Panc1 (cell line): ENCODE results near the gene PTGFRN. TPM values are rescaled to one million over a fixed set of nuclear protein-coding genes. Genes with fewer than 3 reads are reported as not detected.

Experiments
- ATAC-seq: fragments of 200-7000 bp; cut with Tn5 transposase; 2 replicates; pipeline ENCODE4 v1.9.1; 2020; ENCODE audit warnings: mild to moderate bottlenecking, moderate library complexity
- BruUV-seq: library from RNA; stranded (reverse); fragments of 400-500 nt; replicated peaks from 2 replicates; lab custom pipeline; 2021; lab: Mats Ljungman, UMichigan
- CTCF ChIA-PET: fragments of 300-600 bp; sonication (Branson Sonifier 250); formaldehyde crosslinking; loops from one replicate; lab custom pipeline; 2022; ENCODE audit warnings: antibody characterized with exemption; lab: Charles Lee
- POLR2A ChIA-PET: fragments of 300-600 bp; sonication (Branson Sonifier 250); formaldehyde crosslinking; loops from one replicate; lab custom pipeline; 2022; ENCODE audit warnings: antibody characterized with exemption; lab: Charles Lee
- DNase-seq: peaks from one replicate; pipeline ENCODE4 v3.0.0-alpha.2; 2010; ENCODE audit warnings: low read depth, low spot score
- H3K27ac ChIP-seq: 2 replicates; pipeline ENCODE4 v1.5.1; 2011; ENCODE audit warnings: mild to moderate bottlenecking, low read length, inconsistent platforms
- H3K27me3 ChIP-seq: fragments of 200-500 bp; sonication (Bioruptor generic); 2 replicates; pipeline ENCODE4 v1.6.0; 2014; ENCODE audit warnings: low read length, inconsistent platforms; ENCODE audit not compliant: control insufficient read depth, insufficient read depth
- H3K36me3 ChIP-seq: fragments of 200-500 bp; sonication (Bioruptor generic); 2 replicates; pipeline ENCODE4 v1.5.1; 2014; ENCODE audit warnings: inconsistent platforms, mild to moderate bottlenecking, low read length, moderate library complexity; ENCODE audit not compliant: control insufficient read depth, insufficient read depth
- H3K4me1 ChIP-seq: 2 replicates; pipeline ENCODE4 v1.5.1; 2011; ENCODE audit warnings: inconsistent platforms, mild to moderate bottlenecking, low read length, moderate library complexity; ENCODE audit not compliant: control insufficient read depth, insufficient read depth
- H3K4me3 ChIP-seq, 2 experiments: 2 replicates each; pipeline ENCODE4 v1.5.1; 2011 to 2012; ENCODE audit warnings: low read depth in 2 of 2, low read length in 2 of 2, mild to moderate bottlenecking in 2 of 2, inconsistent platforms in 1 of 2, moderate library complexity in 1 of 2
- H3K9me3 ChIP-seq: fragments of 200-500 bp; sonication (Bioruptor generic); 2 replicates; pipeline ENCODE4 v1.5.1; 2014; ENCODE audit warnings: low read depth, mild to moderate bottlenecking, inconsistent platforms, low read length, moderate library complexity; ENCODE audit not compliant: control insufficient read depth, insufficient read depth
- POLR2AphosphoS5 ChIP-seq: IDR thresholded peaks from 2 replicates; pipeline ENCODE4 v1.6.1; 2012; ENCODE audit warnings: mild to moderate bottlenecking, low read depth, low read length, moderate library complexity
- SIN3A ChIP-seq: IDR thresholded peaks from 2 replicates; pipeline ENCODE4 v1.6.1; 2012; ENCODE audit warnings: low read depth, mild to moderate bottlenecking, low read length, moderate library complexity, borderline replicate concordance; ENCODE audit not compliant: insufficient read depth
- TCF7L2 ChIP-seq: IDR thresholded peaks from 2 replicates; pipeline ENCODE4 v1.6.1; 2011; ENCODE audit warnings: mild to moderate bottlenecking, low read depth, low read length, inconsistent platforms
- in situ Hi-C: cut with HindIII; loops from 2 replicates; pipeline ENCODE4 v1.10.0; 2016; ENCODE audit warnings: low sequenced_read_pairs, low pct_unique_long_range_greater_than_20kb
- intact Hi-C: fragments of 100-400 bp; cut with micrococcal nuclease; formaldehyde crosslinking; loops from one replicate; pipeline ENCODE4 v1.10.0; 2022; ENCODE audit not compliant: unreplicated experiment
- total RNA-seq: library from RNA; stranded (reverse); gene quantifications from one replicate; pipeline ENCODE4 v1.2.1, GENCODE V29; 2021; ENCODE audit not compliant: unreplicated experiment
- TF ChIP-seq, protein P1 (sequence below), 2 experiments: IDR thresholded peaks; 2 replicates each; pipeline ENCODE4 v1.6.1; 2011 to 2012; ENCODE audit warnings: low read depth in 2 of 2, control low read depth in 1 of 2, low read length in 1 of 2, mild to moderate bottlenecking in 1 of 2, moderate library complexity in 1 of 2; ENCODE audit not compliant: insufficient read depth in 1 of 2
- TF ChIP-seq, protein P2 (sequence below): fragments of 450-650 bp; IDR thresholded peaks from 2 replicates; pipeline ENCODE4 v1.5.1; 2017; ENCODE audit warnings: mild to moderate bottlenecking

PTGFRN gene
- total RNA-seq, 1 experiment from 2014 or later = 5.2 TPM

DNA sequence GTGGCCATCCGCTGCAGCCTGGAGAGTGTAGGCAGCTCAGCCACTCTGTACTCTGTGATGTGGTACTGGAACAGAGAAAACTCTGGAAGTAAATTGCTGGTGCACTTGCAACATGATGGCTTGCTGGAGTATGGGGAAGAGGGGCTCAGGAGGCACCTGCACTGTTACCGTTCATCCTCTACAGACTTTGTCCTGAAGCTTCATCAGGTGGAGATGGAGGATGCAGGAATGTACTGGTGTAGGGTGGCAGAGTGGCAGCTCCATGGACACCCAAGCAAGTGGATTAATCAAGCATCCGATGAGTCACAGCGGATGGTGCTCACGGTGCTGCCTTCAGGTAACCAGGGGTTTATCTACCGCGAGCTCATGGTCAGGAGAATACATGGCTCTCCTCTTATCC is 115.9 kb downstream of the PTGFRN start:
- ChIA-PET CTCF (no interaction called here), POLR2A (no interaction called here)
- DNase-seq (no peak), ATAC-seq (no peak)
- H3K9me3 ChIP-seq = no peaks in the 10 kb centered on the region
- no TSS peak for BruUV-seq
- H3K4me1 ChIP-seq = no peaks in the 10 kb centered on the region
- no peaks in the 10 kb centered on the region for H3K36me3 ChIP-seq
- H3K27me3 ChIP-seq = no peaks in the 10 kb centered on the region
- in situ Hi-C loops = no loop called here
- intact Hi-C loops = no loop called here
- H3K27ac ChIP-seq = no peak overlapping the region
- TF ChIP-seq, protein P1, sequence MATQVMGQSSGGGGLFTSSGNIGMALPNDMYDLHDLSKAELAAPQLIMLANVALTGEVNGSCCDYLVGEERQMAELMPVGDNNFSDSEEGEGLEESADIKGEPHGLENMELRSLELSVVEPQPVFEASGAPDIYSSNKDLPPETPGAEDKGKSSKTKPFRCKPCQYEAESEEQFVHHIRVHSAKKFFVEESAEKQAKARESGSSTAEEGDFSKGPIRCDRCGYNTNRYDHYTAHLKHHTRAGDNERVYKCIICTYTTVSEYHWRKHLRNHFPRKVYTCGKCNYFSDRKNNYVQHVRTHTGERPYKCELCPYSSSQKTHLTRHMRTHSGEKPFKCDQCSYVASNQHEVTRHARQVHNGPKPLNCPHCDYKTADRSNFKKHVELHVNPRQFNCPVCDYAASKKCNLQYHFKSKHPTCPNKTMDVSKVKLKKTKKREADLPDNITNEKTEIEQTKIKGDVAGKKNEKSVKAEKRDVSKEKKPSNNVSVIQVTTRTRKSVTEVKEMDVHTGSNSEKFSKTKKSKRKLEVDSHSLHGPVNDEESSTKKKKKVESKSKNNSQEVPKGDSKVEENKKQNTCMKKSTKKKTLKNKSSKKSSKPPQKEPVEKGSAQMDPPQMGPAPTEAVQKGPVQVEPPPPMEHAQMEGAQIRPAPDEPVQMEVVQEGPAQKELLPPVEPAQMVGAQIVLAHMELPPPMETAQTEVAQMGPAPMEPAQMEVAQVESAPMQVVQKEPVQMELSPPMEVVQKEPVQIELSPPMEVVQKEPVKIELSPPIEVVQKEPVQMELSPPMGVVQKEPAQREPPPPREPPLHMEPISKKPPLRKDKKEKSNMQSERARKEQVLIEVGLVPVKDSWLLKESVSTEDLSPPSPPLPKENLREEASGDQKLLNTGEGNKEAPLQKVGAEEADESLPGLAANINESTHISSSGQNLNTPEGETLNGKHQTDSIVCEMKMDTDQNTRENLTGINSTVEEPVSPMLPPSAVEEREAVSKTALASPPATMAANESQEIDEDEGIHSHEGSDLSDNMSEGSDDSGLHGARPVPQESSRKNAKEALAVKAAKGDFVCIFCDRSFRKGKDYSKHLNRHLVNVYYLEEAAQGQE (IDR thresholded peaks at IDR 0.05; ENCODE audit: insufficient read depth in 1 of 2, low read depth in 2 of 2, low read length in 1 of 2) = no peak
- TF ChIP-seq SIN3A (no peak), POLR2AphosphoS5 (no peak), TCF7L2 (no peak)
- TF ChIP-seq, protein P2, sequence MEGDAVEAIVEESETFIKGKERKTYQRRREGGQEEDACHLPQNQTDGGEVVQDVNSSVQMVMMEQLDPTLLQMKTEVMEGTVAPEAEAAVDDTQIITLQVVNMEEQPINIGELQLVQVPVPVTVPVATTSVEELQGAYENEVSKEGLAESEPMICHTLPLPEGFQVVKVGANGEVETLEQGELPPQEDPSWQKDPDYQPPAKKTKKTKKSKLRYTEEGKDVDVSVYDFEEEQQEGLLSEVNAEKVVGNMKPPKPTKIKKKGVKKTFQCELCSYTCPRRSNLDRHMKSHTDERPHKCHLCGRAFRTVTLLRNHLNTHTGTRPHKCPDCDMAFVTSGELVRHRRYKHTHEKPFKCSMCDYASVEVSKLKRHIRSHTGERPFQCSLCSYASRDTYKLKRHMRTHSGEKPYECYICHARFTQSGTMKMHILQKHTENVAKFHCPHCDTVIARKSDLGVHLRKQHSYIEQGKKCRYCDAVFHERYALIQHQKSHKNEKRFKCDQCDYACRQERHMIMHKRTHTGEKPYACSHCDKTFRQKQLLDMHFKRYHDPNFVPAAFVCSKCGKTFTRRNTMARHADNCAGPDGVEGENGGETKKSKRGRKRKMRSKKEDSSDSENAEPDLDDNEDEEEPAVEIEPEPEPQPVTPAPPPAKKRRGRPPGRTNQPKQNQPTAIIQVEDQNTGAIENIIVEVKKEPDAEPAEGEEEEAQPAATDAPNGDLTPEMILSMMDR = no peak
- H3K4me3 ChIP-seq = no peak overlapping the region

DNA sequence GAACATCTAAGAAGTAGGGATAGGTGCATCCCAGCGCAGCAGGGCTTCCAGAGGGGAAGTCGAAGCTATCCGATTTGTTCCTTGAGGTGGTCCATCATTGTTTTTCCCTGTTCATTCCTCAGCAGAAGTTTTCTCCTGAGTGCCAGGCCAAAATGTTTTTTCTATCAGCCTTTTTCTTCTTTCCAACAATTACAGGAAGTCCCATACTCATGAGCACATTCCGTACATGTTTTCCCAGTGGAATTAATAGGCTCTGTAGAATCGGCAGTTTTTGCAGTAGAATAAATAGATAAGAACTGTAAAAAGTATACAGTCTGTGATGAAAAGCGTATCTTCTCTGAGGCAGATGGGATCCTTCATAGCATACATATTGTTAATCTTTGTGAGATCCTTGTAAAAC is 116.6 kb downstream of the PTGFRN start:
- no peaks in the 10 kb centered on the region for H3K9me3 ChIP-seq
- H3K4me3 ChIP-seq = no peak overlapping the region
- ChIA-PET POLR2A (no interaction called here), CTCF (no interaction called here)
- in situ Hi-C loops (no loop called here), intact Hi-C loops (no loop called here)
- H3K27me3 ChIP-seq = no peaks in the 10 kb centered on the region
- no peak overlapping the region for H3K27ac ChIP-seq
- no peak for TF ChIP-seq SIN3A
- H3K4me1 ChIP-seq = no peaks in the 10 kb centered on the region
- ATAC-seq (no peak), DNase-seq (no peak)
- no peaks in the 10 kb centered on the region for H3K36me3 ChIP-seq
- BruUV-seq = no TSS peak

DNA sequence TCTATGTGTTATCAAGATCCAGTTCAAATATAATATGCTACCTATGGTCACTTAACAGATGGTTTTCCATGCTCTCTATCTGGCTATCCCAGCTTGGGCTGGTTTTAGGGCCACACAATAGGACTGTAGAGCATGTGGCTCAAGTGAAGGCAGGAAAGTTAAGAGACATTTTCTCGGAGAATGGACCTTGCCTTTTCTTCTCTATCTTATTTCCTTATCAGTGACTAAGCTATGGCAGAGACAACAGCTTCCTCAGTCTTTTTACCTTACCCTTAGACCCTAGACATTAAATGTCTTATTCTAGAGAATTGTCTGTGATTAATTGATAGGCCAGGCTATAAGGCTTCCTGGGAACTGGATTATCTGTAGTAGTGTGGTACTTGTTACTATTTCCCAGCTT is 120.0 kb downstream of the PTGFRN start:
- no peak for ATAC-seq
- H3K4me3 ChIP-seq = no peak overlapping the region
- H3K4me1 ChIP-seq = no peaks in the 10 kb centered on the region
- BruUV-seq = no TSS peak
- TF ChIP-seq, protein P2 = no peak
- no peak for TF ChIP-seq POLR2AphosphoS5
- no peak for TF ChIP-seq TCF7L2
- TF ChIP-seq, protein P1 (IDR thresholded peaks at IDR 0.05; ENCODE audit: insufficient read depth in 1 of 2, low read depth in 2 of 2, low read length in 1 of 2) = no peak
- no peak for TF ChIP-seq SIN3A
- no peak overlapping the region for H3K27ac ChIP-seq
- intact Hi-C loops = no loop called here
- in situ Hi-C loops = no loop called here
- DNase-seq = no peak
- no peaks in the 10 kb centered on the region for H3K27me3 ChIP-seq
- H3K36me3 ChIP-seq = no peaks in the 10 kb centered on the region
- ChIA-PET POLR2A (no interaction called here), CTCF (no interaction called here)
- no peaks in the 10 kb centered on the region for H3K9me3 ChIP-seq
